Measurements from ENCODE around the gene ETS1.

DNA sequence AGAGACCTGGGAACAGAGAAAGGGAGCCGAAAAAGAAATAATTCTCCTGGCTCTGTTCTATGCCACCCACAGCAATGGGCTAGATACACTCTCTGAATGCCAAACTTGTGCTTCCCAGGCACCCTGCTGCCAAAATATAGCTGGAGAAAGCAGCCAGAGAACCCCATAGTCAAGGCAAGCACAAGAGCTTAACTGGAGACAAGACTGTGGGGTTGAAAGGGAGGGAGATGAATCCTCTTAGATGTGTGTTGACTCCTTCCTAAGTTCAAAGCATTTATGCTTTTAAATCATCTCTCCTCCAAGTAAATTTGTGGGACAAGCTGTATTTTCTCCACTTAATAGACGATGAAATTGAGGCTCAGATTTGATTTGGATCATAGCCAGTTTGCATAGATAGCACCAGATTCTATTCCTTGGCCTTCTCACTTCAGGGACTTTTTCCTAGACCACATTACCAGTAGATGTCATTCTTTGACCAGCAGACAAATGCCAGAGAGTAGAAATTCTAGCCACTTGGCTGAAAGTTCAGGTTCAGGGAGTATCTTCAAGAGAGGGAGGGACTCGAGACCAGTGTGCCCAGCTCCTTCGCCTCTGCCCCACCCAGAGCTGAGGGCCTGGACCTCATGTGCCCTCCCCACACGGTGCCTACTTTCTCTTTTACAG lies 16.5 kb upstream of the ETS1 start:
- TF ChIP-seq, protein P1, sequence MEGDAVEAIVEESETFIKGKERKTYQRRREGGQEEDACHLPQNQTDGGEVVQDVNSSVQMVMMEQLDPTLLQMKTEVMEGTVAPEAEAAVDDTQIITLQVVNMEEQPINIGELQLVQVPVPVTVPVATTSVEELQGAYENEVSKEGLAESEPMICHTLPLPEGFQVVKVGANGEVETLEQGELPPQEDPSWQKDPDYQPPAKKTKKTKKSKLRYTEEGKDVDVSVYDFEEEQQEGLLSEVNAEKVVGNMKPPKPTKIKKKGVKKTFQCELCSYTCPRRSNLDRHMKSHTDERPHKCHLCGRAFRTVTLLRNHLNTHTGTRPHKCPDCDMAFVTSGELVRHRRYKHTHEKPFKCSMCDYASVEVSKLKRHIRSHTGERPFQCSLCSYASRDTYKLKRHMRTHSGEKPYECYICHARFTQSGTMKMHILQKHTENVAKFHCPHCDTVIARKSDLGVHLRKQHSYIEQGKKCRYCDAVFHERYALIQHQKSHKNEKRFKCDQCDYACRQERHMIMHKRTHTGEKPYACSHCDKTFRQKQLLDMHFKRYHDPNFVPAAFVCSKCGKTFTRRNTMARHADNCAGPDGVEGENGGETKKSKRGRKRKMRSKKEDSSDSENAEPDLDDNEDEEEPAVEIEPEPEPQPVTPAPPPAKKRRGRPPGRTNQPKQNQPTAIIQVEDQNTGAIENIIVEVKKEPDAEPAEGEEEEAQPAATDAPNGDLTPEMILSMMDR (conservative IDR thresholded peaks at IDR 0.05; ENCODE audit: low read length): peak; percentile 77
- no peak for TF ChIP-seq EZH2phosphoT487 (IDR thresholded peaks at IDR 0.05; ENCODE audit: borderline replicate concordance, low read depth, low read length)
